SH-SY5Y (cell line): ENCODE results near the gene EFEMP2.

ENCODE experiments used
- GATA2 ChIP-seq: IDR thresholded peaks from 2 replicates; pipeline ENCODE4 v1.6.1; 2011; ENCODE audit warnings: mild to moderate bottlenecking, low read depth, low read length
- GATA3 ChIP-seq: IDR thresholded peaks from 2 replicates; pipeline ENCODE4 v1.6.1; 2011; ENCODE audit warnings: low read depth, mild to moderate bottlenecking, low read length, moderate library complexity

GRCh38 chr11:65860278-65861164 lies 12.1 kb downstream of the EFEMP2 start, which contains the start of gene MUS81:
- no peak; the same call in 1 of the 2 replicates for TF ChIP-seq GATA2
- TF ChIP-seq GATA3, result no peak
